Stimulated activated CD8-positive, alpha-beta memory T cell treated with anti-CD3 and anti-CD28 coated beads, Interleukin-7, amount 100 ng/mL, for 24 hours (primary cell): ENCODE measurements around the gene NUTM2E.
"Not testable (repeated sequence)": the region's sequence is repeated elsewhere in the genome, so short reads cannot be mapped to it uniquely, and the experiment has no call there.

Experiments used
- DNase-seq: peaks from one replicate; pipeline ENCODE4 v3.0.0-alpha.2; 2020; ENCODE audit warnings: low read depth

The NUTM2E gene

DNA sequence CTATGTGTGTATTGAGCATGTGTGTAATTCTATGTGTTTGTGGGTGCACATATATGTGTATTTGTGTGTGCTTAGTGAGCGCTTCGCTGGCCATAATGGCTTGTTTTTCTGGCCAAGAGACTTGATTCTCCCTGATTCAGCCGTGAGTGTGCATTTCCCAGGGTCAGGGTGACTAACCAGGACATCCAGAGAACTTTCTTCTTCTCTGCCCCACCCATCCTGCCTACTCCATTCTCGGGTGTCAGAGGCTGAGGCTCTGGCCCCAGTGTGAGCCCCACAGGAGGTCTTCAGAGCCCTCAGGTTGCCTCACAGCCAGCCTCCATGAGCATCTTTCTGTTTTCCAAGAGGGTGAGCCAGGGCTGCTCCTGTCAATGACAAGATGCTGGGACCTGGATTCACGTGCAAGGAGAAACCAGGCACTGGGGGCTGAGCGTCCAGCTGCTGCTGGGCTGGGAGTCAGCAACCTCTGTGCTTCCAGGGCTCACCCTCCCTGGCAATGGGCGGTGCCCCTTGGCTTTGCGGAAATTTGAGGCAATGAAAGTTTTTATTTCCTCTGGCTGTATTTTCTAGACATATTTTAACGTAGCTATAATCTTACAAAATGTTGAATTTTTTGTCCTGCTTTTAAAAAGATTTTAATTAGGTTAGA lies 40.5 kb downstream of the NUTM2E start:
- DNase-seq = not testable (repeated sequence)

- not testable (repeated sequence) for DNase-seq
These were observed 41.5 kb downstream of the NUTM2E start for GRCh38 chr10:79868023-79868422.

GRCh38 chr10:79869439-79870097 lies 43.0 kb downstream of the NUTM2E start:
- not testable (repeated sequence) for DNase-seq

DNA sequence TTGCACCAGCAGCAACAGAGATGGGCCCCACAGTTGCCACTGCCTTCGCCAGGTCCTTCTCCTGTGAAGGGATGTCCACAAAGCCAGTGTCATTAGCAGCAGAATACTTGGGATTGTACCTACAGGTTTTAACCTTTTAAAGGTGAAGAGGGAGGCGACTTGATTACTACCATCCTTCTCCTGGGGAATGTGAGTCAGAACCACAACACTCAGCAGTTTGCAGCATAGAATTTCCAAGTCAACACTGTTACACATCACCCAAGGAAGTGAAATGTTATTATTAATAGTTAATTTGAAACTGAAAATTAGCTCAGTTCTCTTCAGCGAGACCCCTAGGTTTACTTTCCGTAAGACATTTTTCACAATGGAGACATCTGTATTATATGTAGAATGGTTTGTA lies 45.2 kb downstream of the NUTM2E start:
- DNase-seq = not testable (repeated sequence)
